HepG2 (cell line): Measurements from ENCODE around the gene RSKR. TPM values are rescaled to one million over a fixed set of nuclear protein-coding genes. Genes with fewer than 3 reads are reported as not detected.
A peak's percentile ranks its signal among the peaks of the same experiment; 100 is the strongest.

Experiments
- ATM ChIP-seq: fragments of 450-650 bp; IDR thresholded peaks from 2 replicates; pipeline ENCODE4 v1.7.1; 2017; ENCODE audit warnings: mild to moderate bottlenecking, borderline replicate concordance
- FOXA1 ChIP-seq, 2 experiments: fragments of 450-650 bp in 1 of 2; sonication (generic) in 1 of 2; formaldehyde crosslinking in 1 of 2; IDR thresholded peaks; 2 replicates each; pipeline versions ENCODE4 v1.4.0 to v1.6.1; 2016 to 2020; ENCODE audit warnings: missing genetic modification reagents in 1 of 2
- HMGA1 ChIP-seq: sonication (generic); formaldehyde crosslinking; conservative IDR thresholded peaks from 2 replicates; pipeline ENCODE4 v1.4.0; 2020; ENCODE audit warnings: missing genetic modification reagents
- KDM5A ChIP-seq: fragments of 200-600 bp; sonication (generic); IDR thresholded peaks from 2 replicates; pipeline ENCODE4 v1.7.0; 2018; ENCODE audit warnings: antibody characterized with exemption, mild to moderate bottlenecking, low read length, borderline replicate concordance
- MAZ ChIP-seq, 2 experiments: sonication (generic) in 1 of 2; formaldehyde crosslinking in 1 of 2; IDR thresholded peaks; 2 replicates each; pipeline versions ENCODE4 v1.5.0 to v1.6.1; 2012 to 2020; ENCODE audit warnings: low read depth in 2 of 2, mild to moderate bottlenecking in 2 of 2, borderline replicate concordance in 1 of 2, improper control_type of control experiment in 1 of 2, low read length in 1 of 2, missing genetic modification reagents in 1 of 2, moderate library complexity in 1 of 2
- ZBED4 ChIP-seq: sonication (generic); formaldehyde crosslinking; IDR thresholded peaks from 2 replicates; pipeline ENCODE4 v1.4.0; 2020; ENCODE audit warnings: missing genetic modification reagents, borderline replicate concordance
- ZNF557 ChIP-seq: sonication (generic); formaldehyde crosslinking; IDR thresholded peaks from 2 replicates; pipeline ENCODE4 v1.4.0; 2020; ENCODE audit warnings: missing genetic modification reagents
- polyA plus RNA-seq, 8 experiments: library from polyadenylated mRNA; depleted of rRNA in 3 of 8; stranded (reverse) in 7 of 8; unstranded in 1 of 8; fragments of >200 nt; fragmentation: Illumina TruSeq in 4 of 8; extraction: Trizol in 4 of 8; gene quantifications; 2 replicates each; pipeline versions ENCODE4 v1.2.1 to v1.2.3, GENCODE V29; 2011 to 2016; ENCODE audit warnings: low read depth in 4 of 8, missing spikeins in 1 of 8, mixed read lengths in 1 of 8; ENCODE audit not compliant: insufficient read depth in 1 of 8
- total RNA-seq, 5 experiments: library from RNA; depleted of rRNA; stranded (reverse); fragments of >200 nt; fragmentation: Illumina TruSeq; extraction: Trizol; gene quantifications; 2 replicates each; pipeline ENCODE4 v1.2.3, GENCODE V29; 2016; ENCODE audit warnings: low read depth in 1 of 5
- TF ChIP-seq, protein P1 (sequence below): sonication (generic); formaldehyde crosslinking; IDR thresholded peaks from 2 replicates; pipeline ENCODE4 v1.5.1; 2020; ENCODE audit warnings: mild to moderate bottlenecking, missing genetic modification reagents, moderate library complexity
- TF ChIP-seq, protein P2 (sequence below): IDR thresholded peaks from 2 replicates; pipeline ENCODE4 v1.4.0; 2020; ENCODE audit warnings: mild to moderate bottlenecking, missing genetic modification reagents

The RSKR gene
- total and polyA plus RNA-seq, 2 of the 13 experiments (the other 11 are each of a cell fraction or from before 2014, with no cell fraction given): 5.0 to 10.4 TPM

DNA sequence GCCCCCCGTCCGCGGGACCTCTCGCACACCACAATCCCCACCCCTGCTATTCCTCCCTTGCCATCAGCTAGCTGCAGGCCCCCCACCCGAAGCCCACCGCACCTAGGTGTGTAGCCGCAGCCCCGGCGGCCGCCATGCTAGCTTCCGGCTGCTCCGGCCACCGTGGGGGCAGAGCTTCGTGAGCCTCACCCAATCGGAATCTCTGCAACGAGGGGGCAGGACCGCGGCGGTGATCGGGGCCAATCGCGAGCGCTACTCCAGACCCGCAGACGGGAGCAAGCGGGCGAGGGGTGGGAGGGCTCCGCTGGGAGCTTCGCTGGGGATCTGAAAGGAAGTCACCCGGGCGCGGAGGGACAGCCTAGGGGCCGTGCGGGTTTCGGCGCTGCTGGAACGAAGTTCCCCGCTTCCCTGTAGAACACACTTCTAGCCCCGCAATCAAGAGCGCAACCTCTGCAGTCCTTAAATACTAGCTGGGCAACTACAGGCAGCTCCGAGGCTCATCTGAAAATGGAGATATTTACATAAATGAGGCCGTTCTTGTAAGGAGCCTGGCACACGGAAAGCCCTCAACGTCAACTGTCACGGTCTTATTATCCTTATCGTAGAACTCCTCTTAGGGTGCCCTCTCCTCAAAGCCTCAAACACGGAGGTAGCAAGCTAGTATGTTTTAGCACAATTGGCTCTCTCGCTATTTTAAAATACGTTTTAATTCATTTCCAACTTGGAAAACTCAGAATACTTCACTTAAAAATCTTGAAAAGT, 42.4 kb downstream of the RSKR start, which contains the start of gene PIGS (continued):
- TF ChIP-seq, protein P1, sequence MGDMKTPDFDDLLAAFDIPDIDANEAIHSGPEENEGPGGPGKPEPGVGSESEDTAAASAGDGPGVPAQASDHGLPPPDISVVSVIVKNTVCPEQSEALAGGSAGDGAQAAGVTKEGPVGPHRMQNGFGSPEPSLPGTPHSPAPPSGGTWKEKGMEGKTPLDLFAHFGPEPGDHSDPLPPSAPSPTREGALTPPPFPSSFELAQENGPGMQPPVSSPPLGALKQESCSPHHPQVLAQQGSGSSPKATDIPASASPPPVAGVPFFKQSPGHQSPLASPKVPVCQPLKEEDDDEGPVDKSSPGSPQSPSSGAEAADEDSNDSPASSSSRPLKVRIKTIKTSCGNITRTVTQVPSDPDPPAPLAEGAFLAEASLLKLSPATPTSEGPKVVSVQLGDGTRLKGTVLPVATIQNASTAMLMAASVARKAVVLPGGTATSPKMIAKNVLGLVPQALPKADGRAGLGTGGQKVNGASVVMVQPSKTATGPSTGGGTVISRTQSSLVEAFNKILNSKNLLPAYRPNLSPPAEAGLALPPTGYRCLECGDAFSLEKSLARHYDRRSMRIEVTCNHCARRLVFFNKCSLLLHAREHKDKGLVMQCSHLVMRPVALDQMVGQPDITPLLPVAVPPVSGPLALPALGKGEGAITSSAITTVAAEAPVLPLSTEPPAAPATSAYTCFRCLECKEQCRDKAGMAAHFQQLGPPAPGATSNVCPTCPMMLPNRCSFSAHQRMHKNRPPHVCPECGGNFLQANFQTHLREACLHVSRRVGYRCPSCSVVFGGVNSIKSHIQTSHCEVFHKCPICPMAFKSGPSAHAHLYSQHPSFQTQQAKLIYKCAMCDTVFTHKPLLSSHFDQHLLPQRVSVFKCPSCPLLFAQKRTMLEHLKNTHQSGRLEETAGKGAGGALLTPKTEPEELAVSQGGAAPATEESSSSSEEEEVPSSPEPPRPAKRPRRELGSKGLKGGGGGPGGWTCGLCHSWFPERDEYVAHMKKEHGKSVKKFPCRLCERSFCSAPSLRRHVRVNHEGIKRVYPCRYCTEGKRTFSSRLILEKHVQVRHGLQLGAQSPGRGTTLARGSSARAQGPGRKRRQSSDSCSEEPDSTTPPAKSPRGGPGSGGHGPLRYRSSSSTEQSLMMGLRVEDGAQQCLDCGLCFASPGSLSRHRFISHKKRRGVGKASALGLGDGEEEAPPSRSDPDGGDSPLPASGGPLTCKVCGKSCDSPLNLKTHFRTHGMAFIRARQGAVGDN (CRISPR knock-in tag): peak; percentile 78; the same call in 1 of the 2 replicates
- peak; percentile 60; the same call in 1 of the 2 replicates for TF ChIP-seq MAZ (IDR thresholded peaks at IDR 0.05; ENCODE audit: borderline replicate concordance, low read depth, low read length)
- peak; percentile 79 for TF ChIP-seq MAZ (CRISPR knock-in tag; IDR thresholded peaks at IDR 0.05; ENCODE audit: low read depth)
- no peak for TF ChIP-seq HMGA1
- no peak for TF ChIP-seq ZBED4 (CRISPR knock-in tag)
- TF ChIP-seq ATM: no peak
- no peak for TF ChIP-seq FOXA1 (IDR thresholded peaks at IDR 0.05)
- TF ChIP-seq FOXA1 (CRISPR knock-in tag; IDR thresholded peaks at IDR 0.05): no peak
- no peak for TF ChIP-seq ZNF557 (CRISPR knock-in tag)
- peak; percentile 58; the same call in 1 of the 2 replicates for TF ChIP-seq KDM5A
- TF ChIP-seq, protein P2, sequence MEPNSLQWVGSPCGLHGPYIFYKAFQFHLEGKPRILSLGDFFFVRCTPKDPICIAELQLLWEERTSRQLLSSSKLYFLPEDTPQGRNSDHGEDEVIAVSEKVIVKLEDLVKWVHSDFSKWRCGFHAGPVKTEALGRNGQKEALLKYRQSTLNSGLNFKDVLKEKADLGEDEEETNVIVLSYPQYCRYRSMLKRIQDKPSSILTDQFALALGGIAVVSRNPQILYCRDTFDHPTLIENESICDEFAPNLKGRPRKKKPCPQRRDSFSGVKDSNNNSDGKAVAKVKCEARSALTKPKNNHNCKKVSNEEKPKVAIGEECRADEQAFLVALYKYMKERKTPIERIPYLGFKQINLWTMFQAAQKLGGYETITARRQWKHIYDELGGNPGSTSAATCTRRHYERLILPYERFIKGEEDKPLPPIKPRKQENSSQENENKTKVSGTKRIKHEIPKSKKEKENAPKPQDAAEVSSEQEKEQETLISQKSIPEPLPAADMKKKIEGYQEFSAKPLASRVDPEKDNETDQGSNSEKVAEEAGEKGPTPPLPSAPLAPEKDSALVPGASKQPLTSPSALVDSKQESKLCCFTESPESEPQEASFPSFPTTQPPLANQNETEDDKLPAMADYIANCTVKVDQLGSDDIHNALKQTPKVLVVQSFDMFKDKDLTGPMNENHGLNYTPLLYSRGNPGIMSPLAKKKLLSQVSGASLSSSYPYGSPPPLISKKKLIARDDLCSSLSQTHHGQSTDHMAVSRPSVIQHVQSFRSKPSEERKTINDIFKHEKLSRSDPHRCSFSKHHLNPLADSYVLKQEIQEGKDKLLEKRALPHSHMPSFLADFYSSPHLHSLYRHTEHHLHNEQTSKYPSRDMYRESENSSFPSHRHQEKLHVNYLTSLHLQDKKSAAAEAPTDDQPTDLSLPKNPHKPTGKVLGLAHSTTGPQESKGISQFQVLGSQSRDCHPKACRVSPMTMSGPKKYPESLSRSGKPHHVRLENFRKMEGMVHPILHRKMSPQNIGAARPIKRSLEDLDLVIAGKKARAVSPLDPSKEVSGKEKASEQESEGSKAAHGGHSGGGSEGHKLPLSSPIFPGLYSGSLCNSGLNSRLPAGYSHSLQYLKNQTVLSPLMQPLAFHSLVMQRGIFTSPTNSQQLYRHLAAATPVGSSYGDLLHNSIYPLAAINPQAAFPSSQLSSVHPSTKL (CRISPR knock-in tag): peak; percentile 24; the same call in 1 of the 2 replicates
